CD4-positive, alpha-beta T cell treated with Interferon gamma for 1 hour (primary cell): ENCODE results near the gene CYP4F22.
"Not testable (repeated sequence)": the region's sequence is repeated elsewhere in the genome, so short reads cannot be mapped to it uniquely, and the experiment has no call there.

Experiments used
- DNase-seq: peaks from one replicate; pipeline ENCODE4 v3.0.0-alpha.2; 2020

Gene CYP4F22

DNA sequence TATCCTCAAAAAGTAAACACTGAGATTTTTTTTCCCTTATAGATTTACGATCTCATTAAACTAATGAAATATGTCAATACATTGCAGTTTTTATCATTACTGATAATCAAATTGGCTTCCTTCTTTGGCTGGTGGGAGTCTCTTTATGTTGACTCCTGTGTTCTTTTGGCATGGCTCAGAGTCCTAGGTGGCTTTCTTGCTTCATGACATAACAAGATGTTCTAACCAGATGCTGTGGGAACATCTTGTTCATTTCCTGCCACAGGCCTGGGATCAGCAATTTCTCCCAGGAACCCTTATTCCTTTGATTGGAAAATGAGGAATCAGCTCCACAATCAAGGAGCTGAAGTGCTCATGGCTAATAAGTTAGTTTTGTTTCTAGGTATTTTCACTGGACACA is 13.2 kb upstream of the CYP4F22 start:
- DNase-seq: no peak

DNA sequence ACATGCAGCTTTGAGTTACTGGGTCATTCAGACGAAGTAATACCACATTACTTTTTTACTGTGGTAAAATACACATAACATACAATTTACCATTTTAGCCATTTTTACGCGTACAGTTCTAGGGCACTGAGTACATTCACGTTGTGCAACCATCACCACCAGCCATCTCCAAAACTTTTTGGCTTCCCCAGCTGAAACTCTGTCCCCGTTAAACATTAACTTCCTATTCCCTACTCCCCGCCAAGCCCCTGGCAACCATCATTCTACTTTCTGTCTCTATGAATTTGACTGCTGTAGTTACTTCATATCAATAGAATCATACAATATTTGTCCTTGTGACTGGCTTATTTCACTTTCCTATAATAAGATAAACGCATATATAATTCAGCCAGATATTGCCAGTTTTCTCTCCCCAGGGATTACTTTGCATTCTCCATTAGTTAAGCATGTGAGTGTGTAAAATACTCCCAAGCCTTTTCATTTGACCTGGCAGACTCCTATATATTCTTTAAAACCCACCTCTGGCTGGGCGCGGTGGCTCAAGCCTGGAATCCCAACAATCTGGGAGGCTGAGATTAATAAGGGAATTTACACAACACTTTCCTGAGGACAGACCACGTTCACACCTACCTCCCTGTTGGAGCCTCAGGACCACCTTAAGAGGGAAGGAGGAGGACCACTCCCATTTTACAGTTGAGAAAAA is 10.0 kb upstream of the CYP4F22 start:
- DNase-seq: no peak

DNA sequence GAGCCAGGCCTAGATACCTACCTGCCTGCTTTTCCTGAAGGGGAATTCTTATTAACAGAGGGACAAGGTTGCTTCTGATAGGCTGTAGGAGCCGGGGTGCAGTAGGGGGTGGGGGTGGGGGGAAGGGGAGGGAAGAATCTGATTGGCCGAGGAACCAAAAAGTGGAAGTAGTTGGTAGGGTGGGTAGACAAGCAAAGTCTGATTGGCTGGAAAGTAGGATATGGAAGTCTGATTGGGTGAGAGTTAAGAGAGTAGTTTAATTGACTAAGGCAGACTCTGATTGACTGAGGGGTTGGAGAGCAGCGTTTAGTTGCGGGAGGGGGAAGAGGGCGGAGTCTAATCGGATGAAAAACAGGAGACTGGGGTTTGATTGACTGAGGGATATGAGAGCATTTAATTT is 9.4 kb upstream of the CYP4F22 start:
- no peak for DNase-seq

DNA sequence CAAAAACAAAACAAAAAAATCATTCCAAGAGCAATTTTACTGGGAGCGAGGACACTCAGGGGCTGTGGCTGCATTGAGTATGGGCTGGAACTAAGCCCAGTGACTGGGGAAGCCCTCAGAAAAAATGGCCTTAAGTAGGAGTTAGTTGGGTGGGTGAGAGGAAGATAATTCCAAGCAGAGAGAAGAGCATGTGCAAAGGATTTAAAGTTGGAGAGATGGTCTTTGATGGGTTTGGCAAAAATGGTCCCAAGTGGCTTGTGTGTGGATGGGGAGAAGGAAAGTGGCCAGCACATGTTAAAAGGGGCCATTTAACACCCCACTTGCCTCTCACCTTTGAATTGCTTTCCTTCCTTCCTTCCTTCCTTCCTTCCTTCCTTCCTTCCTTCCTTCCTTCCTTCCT is 6.7 kb upstream of the CYP4F22 start:
- DNase-seq: no peak

DNA sequence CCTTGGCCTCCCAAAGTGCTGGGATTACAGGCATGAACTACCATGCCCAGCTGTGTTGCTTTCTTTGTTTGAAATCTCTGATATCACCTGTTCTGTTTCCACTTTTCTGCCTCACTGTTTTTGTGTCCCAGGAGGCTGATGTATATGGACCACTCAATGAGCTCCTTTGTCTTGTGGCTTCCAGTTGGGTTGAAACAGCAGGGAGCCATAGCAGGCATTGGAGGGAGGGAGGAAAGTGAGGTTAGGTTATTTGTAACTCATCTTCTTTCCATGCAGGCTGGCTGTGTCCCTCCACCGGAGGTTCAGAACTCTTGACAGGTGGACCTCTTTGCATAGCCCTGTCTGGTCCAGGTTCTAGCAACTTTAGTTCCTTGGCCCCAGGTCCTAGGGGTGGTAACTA is 6.1 kb upstream of the CYP4F22 start:
- DNase-seq: no peak

DNA sequence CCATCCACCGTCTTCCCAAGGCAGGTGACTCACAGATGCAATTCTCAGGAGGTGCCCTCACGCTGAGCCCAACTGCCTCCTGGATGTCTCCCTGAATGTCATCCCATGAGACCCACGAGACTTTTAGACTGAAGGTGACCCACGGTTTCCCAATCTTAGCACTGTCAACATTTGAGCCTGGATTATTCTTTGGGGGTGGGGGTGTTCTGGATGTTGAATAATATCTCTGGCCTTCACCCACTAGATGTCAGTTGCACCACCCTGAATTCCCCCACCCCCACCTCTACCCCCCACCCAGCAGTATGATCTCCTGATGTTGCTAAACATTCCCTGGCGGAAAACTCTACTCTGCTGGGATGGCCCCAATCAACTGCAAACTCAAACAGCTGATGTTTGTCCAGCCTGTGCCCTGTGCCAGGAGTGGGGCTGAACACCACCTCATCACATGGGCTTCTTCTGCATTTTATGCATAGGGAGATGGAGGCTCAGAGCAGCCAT is 2.2 kb upstream of the CYP4F22 start:
- DNase-seq: no peak

DNA sequence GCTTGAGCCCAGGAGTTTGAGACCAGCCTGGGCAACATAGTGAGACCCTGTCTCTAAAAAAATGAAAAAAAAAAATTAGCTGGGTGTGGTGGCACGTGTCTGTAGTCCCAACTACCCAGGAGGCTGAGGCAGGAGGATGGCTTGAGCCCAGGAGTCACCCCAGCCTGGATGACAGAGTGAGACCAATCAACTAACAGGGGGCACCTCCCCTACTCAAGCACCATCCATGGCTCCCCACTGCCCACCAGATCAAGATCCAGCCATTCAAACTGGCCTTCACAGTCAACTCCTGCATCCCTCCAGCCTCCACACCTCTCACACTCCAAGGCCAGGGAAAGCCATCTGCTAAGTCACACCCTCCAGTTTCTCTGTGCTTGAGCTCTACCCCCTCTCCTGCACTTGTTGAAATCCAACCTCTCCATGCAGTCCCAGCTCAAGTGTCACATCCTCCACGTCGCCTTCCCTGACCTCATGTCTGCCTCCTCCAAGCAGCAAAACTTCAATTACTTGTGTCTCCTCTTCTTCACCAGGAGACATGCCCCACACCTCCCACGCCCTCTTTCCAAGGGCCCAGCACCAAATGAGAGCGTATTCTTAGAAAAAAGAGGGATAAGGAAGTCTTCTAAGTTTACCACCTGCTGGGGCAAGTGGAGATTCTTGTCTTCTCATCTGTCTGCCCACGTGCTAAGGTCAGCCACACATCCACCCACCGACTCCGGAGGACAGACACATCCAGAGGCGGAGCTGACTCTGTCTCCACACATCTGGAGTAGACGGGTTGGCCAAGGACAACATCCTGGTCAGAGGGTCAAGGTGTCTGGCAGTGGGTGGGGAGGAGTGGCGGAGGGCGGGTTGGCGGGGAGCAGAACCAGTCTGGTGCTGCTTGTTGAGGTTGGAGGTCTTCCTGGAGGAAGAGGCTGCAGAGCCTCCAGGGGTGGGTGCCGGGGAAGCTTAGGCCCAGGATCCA is 974 bp upstream of the CYP4F22 start:
- no peak for DNase-seq

DNA sequence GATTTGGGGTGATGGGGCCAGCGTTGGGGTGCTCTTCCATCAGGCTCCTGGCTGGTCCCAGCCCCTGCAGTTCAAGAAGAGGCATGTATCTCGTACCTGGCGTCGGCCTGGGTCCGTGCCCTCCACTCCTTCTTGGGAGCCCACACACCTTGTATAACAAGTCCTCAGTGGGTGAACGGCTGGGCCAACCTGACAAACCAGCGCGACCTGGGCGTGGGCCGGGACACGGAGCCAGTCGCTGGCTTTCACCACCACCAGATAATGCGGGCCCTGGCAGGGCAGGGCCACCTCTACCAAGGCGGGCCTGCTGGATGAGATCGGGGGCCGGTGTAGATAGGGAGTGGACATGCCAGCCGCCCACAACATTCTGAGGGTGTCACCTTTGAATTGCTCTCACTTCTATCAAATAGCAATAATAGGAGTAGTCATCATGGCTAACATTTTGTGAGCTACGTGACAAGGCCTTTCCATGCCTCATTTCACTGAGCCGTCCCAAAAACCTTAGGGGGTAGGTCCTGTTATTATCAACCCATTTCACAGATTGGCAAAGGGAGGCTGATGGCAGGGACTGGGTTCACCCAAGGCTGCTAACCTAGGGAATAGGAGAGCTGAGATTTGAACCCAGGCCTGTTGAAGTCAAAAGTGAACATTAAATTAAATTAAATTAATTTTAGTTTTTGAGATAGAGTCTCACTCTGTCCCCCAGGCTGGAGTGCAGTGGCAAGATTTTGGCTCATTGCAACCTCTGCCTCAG is 3.5 kb downstream of the CYP4F22 start:
- DNase-seq: no peak

DNA sequence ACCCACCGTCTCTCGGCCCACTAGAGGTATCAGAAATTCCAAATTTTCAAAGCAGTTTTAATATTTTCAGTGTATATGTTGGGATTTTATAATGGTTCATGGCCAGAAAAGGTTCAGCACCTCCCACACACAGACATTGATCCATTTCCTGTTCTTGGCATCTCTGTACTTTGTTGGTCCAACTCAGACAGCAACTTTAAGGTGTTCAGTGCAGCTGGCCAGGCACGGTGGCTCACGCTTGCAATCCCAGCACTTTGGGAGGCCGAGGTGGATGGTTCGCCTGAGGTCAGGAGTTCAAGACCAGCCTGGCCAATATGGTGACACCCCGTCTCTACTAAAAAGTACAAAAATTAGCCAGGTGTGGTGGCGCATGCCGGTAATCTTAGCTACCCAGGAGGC is 6.9 kb downstream of the CYP4F22 start:
- not testable (repeated sequence) for DNase-seq

DNA sequence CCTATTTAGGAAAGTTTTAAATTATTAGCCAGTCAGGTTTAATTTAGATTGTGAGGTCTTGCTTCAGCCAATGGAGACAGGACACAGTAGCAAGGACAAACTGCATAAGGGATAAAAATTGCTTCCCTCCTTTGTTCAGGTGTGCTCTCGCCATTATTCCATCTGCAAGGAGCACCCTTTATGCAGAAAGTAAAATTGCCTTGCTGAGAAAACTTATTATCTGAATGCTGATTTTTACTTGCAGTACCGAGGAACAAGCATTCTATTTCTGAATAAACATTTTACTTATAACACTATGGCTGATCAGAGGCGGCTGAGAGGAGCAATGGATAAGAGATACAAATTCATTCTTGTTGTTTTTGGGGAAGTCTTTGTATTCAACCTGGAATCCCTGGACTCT is 8.0 kb downstream of the CYP4F22 start:
- DNase-seq: no peak

DNA sequence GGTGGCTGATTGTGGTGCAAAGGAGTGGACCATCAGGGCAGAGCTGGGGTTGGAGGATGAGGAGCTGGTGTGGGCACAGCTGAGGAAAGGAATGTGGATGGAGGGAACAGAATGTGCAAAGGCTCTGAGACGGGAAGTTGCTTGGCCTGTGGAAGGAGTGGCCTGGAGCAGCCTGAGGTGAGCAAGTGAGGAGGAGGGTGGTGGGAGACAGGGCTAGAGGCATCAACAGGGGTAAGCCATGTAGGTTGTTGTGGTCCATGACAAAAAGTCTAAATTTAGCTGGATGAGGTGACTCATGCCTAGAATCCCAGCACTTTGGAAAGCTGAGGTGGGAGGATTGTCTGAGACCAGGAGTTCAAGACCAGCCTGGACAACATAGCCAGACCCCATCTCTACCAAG is 9.5 kb downstream of the CYP4F22 start:
- no peak for DNase-seq

DNA sequence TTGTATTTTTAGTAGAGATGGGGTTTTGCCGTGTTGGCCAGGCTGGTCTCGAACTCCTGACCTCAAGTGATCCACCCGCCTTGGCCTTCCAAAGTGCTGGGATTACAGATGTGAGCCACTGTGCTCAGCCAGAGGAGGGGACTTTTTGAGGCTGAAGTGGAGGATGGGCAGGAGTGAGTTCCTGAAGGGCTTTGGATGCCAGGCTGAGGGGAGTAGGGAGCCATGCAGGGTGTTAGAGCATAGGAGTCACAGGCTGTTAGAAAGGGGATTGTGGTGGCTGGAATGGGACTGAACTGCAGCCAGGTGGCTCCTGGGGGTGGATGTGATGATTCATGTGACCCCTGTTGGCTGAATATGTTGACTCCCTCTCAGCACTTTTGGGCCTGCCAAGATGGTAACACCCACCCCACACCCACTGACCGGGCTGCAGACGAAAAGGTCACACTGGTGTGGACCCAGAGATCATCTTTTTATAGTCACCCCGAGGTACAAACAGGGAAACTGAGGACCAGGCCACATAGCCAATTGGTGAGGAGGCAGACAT is 11.2 kb downstream of the CYP4F22 start:
- DNase-seq: no peak

DNA sequence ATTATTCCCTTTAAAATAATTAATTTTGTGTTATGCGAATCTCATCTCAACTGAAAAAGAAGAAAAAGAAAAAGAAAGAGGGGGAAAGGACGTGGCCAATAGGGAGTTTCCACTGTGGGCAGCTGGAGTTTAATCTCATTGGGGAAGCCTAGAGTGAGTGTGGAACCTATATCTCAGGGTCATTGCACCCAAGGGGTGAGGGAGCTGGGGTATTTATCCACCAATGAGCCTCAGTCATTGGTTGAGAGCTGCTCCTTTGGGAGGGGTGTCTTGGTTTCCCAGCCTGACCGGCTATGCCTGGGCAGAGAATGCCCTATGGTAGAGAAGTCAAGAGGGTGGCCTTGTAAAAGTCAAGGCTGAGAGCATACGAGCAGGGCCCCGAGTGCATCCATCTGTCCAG is 16.5 kb downstream of the CYP4F22 start:
- DNase-seq: no peak

DNA sequence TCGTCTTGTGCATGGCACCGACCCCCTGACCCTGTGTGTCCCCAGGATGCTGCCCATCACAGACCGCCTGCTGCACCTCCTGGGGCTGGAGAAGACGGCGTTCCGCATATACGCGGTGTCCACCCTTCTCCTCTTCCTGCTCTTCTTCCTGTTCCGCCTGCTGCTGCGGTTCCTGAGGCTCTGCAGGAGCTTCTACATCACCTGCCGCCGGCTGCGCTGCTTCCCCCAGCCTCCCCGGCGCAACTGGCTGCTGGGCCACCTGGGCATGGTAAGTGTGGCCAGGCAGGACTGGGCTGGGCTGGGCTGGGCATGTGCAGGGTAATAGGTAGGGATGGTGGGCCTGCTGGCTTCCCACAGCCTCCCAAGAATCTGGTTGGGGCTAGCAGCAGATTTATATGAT is 17.0 kb downstream of the CYP4F22 start:
- DNase-seq: no peak

DNA sequence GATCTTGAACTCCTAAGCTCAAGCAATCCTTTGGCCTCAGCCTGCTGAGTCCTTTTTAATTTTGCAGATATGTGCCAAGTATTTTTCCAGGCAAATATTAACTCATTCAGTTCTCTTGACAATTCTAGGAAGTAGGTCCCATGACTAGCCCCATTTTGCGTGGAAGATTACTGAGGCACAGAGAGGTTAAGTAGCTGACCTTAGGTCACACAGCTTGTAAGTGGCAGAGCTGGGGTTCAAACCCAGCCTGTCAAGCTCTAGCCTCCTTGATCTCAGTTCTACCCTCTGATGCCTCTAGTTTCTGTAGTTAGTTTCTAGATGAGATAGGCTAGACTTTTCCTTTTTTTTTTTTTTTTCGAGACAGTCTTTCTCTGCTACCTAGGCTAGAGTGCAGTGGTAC is 18.1 kb downstream of the CYP4F22 start:
- no peak for DNase-seq

DNA sequence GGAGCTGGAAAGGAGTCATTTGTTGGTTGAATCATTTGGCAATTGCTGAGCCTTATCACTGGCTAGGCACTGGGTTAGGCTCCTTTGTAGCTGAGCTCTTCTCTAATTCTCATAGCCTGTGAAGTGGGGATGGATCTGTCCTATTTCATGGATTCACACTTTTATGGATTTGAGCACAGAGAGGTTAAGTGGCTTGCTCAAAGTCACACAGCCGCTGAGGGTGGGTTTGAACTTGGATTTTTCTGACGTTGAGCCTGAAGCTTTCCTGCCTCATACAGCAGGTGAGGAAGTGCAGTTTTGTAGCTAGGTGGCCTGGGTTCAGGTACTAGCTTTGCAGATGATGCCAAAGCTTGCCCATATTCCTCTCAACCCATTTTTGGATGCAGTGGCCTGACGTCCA is 19.4 kb downstream of the CYP4F22 start:
- no peak for DNase-seq

DNA sequence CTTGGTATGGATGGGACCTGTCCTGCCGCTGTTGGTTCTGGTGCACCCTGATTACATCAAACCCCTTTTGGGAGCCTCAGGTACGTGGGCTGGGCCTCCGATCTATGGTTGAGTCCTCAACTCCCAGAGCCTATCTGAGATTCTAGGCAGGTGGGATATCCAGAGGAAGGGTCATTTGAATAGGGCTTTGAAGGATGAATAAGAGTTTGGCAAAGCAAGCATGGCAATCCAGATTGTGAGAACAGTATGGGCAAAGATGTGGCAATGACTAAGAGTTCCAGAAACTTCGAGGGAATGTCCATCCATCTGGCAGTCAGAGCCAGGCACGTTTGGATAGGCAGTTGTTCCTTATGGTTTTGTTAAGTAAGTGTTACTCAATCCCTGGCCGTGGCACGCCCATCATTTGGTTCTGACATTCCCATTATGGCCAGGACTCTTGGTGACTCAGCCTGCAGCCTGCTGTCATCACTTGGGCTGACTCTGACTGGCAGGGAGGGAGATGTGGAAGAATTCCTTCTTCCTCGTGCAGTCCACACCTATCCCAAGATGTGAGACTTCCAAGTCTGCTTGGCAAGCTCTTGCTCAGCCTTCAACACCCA is 21.5 kb downstream of the CYP4F22 start:
- DNase-seq: no peak

DNA sequence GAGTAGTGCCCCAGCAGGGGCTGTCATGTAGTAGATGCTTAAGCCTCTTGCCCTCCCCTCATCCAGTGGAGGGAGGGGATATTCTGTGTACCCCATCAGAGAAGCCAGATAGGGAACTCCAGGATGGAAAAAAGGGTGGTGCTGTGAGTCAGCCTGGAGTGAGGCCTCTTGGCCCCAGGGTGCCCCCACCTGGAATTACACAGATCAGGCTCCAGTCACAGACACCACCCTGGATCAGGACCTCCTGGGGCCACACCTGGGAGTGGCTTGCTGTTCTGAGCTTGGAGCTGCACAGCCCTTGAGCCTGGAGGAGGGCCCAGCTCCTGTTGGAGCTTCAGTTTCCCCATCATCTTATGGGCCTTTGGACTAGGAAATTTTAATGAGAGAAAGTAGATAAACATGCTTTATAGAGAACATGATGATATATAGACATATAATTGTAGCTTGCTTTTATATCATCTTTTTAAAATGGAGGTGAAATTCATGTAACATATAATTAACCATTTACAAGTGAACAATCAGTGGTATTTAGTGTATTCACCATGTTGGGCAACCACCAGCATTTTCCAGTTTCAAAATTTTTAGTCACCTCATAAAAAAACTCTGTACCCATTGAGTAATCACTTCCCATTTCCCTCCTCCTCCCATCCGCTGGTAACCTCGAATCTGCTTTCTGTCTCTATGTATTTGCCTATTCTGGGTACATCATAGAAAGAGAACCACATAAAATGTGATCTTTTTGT is 24.6 kb downstream of the CYP4F22 start:
- DNase-seq: no peak

DNA sequence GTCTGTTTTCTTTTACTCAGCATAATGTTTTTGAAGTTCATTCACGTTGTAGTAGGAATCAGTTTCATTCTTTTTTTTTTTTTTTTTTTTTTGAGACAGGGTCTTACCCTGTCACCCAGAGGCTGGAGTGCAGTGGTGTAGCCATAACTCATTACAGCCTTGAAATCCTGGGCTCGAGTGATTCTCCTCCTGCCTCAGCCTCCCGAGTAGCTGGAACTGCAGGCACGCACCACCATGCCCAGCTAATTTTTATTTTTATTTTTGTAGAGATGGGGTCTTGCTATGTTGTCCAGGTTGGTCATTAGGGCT is 25.2 kb downstream of the CYP4F22 start:
- DNase-seq: not testable (repeated sequence)

DNA sequence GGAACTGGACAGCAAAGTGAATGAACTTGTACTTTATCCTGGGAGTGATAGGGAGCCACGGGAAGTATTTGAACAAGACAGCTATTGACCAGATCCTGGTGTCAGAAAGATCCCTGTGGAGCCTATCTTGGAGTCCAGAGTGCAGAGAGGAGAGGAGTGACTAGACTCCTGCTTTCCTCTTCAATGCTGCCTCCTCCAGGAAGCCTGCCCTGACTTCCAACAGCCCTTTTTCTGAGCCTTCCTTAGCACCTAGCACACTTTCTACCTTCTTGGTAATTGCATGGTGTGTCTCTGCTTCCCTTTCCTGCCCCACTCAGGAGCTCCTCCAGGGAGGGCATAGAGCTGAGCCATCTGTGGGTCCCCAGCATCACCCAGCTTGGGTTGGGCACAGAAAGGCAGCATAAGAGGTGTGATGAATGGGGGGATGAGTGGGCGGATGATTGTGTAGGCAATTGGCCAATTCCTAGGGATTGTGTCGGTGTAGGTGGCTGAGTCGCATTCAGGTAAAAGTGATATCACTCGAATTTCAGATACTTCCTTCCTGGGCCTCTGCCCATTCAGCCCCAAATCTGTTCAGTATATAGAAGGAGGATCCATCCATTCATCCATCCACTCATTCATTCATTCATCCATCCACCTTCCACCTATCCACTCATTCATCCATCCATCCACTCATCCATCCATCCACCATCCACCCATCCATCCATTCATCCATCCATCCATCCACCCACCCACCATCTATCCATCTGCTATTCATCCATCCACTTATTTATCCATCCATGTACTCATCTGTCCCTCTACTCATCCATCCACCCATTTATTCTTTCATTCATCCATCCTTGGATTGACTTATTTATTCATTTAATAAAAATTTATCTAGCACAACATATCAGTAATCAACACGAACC is 26.9 kb downstream of the CYP4F22 start:
- no peak for DNase-seq

DNA sequence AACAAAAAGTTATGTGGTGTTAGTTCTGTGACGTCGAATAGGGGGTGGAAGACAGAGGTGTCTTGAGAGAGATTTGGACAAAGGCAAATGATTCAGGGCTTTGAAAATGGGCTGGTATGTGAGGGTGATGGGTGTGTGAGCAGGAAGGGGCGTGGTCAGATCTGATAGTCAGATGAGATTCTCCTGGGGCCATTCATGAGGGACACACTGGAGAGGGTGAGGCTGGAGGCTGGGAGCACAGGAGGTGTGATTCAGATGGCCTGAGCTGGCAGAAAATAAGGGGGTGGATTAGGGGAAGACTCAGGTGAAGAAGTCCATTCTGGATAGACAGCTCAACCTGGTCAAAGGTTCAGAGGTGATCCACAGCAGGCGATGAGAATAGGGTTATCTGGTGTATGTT is 28.0 kb downstream of the CYP4F22 start:
- no peak for DNase-seq
